Peyer's patch (tissue), 4 donors: ENCODE measurements around the gene LDB1. TPM values are rescaled to one million over a fixed set of nuclear protein-coding genes. Genes with fewer than 3 reads are reported as not detected.

Source experiments
- small RNA-seq, 2 donors: library from RNA; depleted of rRNA; stranded (forward); fragments of <200 nt; gene quantifications; one replicate each; pipeline ENCODE3, GENCODE V24; 2016
- total RNA-seq, 4 donors: library from RNA; depleted of rRNA; stranded (reverse); fragments of >200 nt; gene quantifications; one replicate each; pipeline ENCODE4 v1.1.0, GENCODE V29; 2016

The LDB1 gene
- total RNA-seq, 4 donors from 2014 or later = 19.6 to 67.7 (median 42.1) TPM

Small RNA genes lying within 50 kb of the gene (small RNA-seq; reads per million reads assigned to genes)
- gene AL500527.1 = 0 reads per million in 2 donors
- gene AL500527.2 = 0 reads per million in 2 donors

Other genes starting within 250 kb of the LDB1 start
- 10 to 100 TPM; 15.8 to 29.2 (median 23.0) TPM for gene ARMH3, start 64.2 kb downstream of the LDB1 start, total RNA-seq
- 10 to 100 TPM; 19.8 to 33.4 (median 24.8) TPM for gene HPS6, start 55.0 kb downstream of the LDB1 start, total RNA-seq
- gene PPRC1, start 12.7 kb upstream of the LDB1 start, total RNA-seq = 10 to 100 TPM in 3 of 4 donors, 1 to 10 TPM in 1; 8.6 to 71.0 (median 24.0) TPM
- 100 to 1,000 TPM in 1 of 4 donors, 10 to 100 TPM in 3; 19.0 to 149 (median 34.2) TPM for gene NOLC1, start 32.0 kb upstream of the LDB1 start, total RNA-seq
- not detected for gene ELOVL3, start 105.9 kb upstream of the LDB1 start, total RNA-seq
- not detected for gene PITX3, start 121.1 kb upstream of the LDB1 start, total RNA-seq
- 10 to 100 TPM; 73.4 to 98.5 (median 95.8) TPM for gene GBF1, start 125.2 kb upstream of the LDB1 start, total RNA-seq